C4-2B (cell line): ENCODE data around the gene PGP.

ENCODE experiments used
- ZFX ChIP-seq: fragments of 450-650 bp; IDR thresholded peaks from 2 replicates; pipeline ENCODE4 v1.6.1; 2017
- TF ChIP-seq, protein P1 (sequence below): fragments of 450-650 bp; conservative IDR thresholded peaks from 2 replicates; pipeline ENCODE4 v1.5.1; 2017; ENCODE audit warnings: mild to moderate bottlenecking

DNA sequence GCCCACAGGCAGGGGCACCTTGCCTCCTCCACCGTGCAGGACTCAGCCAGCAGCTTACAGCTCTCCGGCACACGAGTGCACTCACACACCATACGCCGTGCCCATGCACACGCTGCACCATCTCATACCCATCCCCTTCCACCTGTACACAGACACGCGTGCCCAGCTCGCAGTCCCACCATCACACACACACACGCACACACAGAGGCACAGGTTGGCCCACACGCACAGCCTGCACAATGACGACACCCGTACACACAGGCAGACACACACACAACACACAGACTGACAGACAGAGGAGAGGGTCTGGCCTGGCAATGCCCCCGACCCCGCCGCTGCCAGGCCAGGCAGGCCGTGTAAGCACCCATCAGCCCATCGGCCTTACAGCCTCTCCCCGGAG is 30.3 kb downstream of the PGP start:
- TF ChIP-seq, protein P1, sequence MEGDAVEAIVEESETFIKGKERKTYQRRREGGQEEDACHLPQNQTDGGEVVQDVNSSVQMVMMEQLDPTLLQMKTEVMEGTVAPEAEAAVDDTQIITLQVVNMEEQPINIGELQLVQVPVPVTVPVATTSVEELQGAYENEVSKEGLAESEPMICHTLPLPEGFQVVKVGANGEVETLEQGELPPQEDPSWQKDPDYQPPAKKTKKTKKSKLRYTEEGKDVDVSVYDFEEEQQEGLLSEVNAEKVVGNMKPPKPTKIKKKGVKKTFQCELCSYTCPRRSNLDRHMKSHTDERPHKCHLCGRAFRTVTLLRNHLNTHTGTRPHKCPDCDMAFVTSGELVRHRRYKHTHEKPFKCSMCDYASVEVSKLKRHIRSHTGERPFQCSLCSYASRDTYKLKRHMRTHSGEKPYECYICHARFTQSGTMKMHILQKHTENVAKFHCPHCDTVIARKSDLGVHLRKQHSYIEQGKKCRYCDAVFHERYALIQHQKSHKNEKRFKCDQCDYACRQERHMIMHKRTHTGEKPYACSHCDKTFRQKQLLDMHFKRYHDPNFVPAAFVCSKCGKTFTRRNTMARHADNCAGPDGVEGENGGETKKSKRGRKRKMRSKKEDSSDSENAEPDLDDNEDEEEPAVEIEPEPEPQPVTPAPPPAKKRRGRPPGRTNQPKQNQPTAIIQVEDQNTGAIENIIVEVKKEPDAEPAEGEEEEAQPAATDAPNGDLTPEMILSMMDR = no peak
- TF ChIP-seq ZFX = no peak
